T-helper 1 cell treated with Interleukin-12 subunit alpha and Interleukin-12 subunit beta and Interleukin-4 antibody, amounts not matched to agents 30 μg/mL and 1 μg/mL, for 36 hours (primary cell): Measurements from ENCODE around the gene ZNF485.
"Not testable (repeated sequence)": the region's sequence is repeated elsewhere in the genome, so short reads cannot be mapped to it uniquely, and the experiment has no call there.

Source experiments
- H3K27ac Mint-ChIP-seq: one replicate; pipeline ENCODE4 v1.8.0; 2021; ENCODE audit warnings: mild to moderate bottlenecking, mixed read lengths
- H3K27me3 Mint-ChIP-seq: one replicate; pipeline ENCODE4 v1.8.0; 2021; ENCODE audit warnings: low read depth, mixed read lengths
- H3K36me3 Mint-ChIP-seq: one replicate; pipeline ENCODE4 v1.8.0; 2021; ENCODE audit warnings: low read depth, mixed read lengths
- H3K4me1 Mint-ChIP-seq: one replicate; pipeline ENCODE4 v1.8.0; 2021; ENCODE audit warnings: low read depth, mixed read lengths
- H3K4me3 Mint-ChIP-seq: one replicate; pipeline ENCODE4 v1.8.0; 2021; ENCODE audit warnings: mild to moderate bottlenecking, moderate library complexity, mixed read lengths
- H3K9me3 Mint-ChIP-seq: one replicate; pipeline ENCODE4 v1.8.0; 2021; ENCODE audit warnings: mixed read lengths

ZNF485 gene

GRCh38 chr10:43606323-43607198 lies at the start of gene ZNF485:
Gene ZNF485 (plus strand): TSS chr10:43606438. CDS start chr10:43607051, 613 bp downstream.
- Mint-ChIP-seq H3K27me3 (peaks cover 11% of the 10 kb centered on the region), H3K4me1 (peaks cover 10% of the 10 kb centered on the region), H3K4me3 (peak within 1 kb of the TSS; percentile 79), H3K36me3 (peaks cover 19% of the 10 kb centered on the region), H3K27ac (peak within 1 kb of the TSS; percentile 24), H3K9me3 (peaks cover 26% of the 10 kb centered on the region)

- Mint-ChIP-seq H3K36me3 (peaks cover 6% of the 10 kb centered on the region), H3K27ac (no peak overlapping the region), H3K4me3 (no peak overlapping the region), H3K4me1 (no peaks in the 10 kb centered on the region), H3K9me3 (peaks cover 58% of the 10 kb centered on the region), H3K27me3 (no peaks in the 10 kb centered on the region)
These were observed 49.0 kb upstream of the ZNF485 start for GRCh38 chr10:43557214-43557613.

GRCh38 chr10:43569681-43570080 lies 36.6 kb upstream of the ZNF485 start:
- Mint-ChIP-seq H3K4me1 (peaks cover 7% of the 10 kb centered on the region), H3K9me3 (peaks cover 6% of the 10 kb centered on the region), H3K27me3 (no peaks in the 10 kb centered on the region), H3K27ac (no peak overlapping the region), H3K4me3 (no peak overlapping the region), H3K36me3 (peaks cover 4% of the 10 kb centered on the region)

- peaks cover 18% of the 10 kb centered on the region for H3K9me3 Mint-ChIP-seq
- H3K36me3 Mint-ChIP-seq, result peaks cover 9% of the 10 kb centered on the region
- H3K27ac Mint-ChIP-seq, result no peak overlapping the region
- H3K27me3 Mint-ChIP-seq, result no peaks in the 10 kb centered on the region
- H3K4me1 Mint-ChIP-seq, result peaks cover 13% of the 10 kb centered on the region
- no peak overlapping the region for H3K4me3 Mint-ChIP-seq
These were observed 35.3 kb upstream of the ZNF485 start for GRCh38 chr10:43570971-43571370.

GRCh38 chr10:43573250-43574000 lies 32.8 kb upstream of the ZNF485 start:
- Mint-ChIP-seq H3K27ac (no peak overlapping the region), H3K4me3 (no peak overlapping the region), H3K4me1 (peaks cover 15% of the 10 kb centered on the region), H3K27me3 (no peaks in the 10 kb centered on the region), H3K9me3 (peaks cover 33% of the 10 kb centered on the region), H3K36me3 (peaks cover 9% of the 10 kb centered on the region)

- Mint-ChIP-seq H3K9me3 (peaks cover 36% of the 10 kb centered on the region), H3K36me3 (peaks cover 9% of the 10 kb centered on the region), H3K4me1 (peaks cover 15% of the 10 kb centered on the region), H3K27ac (no peak within 1 kb of the TSS), H3K27me3 (no peaks in the 10 kb centered on the region), H3K4me3 (peak within 1 kb of the TSS; percentile 75)
These were observed 32.0 kb upstream of the ZNF485 start, which contains the start of gene ZNF239 for GRCh38 chr10:43574001-43574892. Gene ZNF239 (minus strand): TSS chr10:43574616. CDS start chr10:43558079, 16,537 bp downstream.

- no peak overlapping the region for H3K27ac Mint-ChIP-seq
- H3K4me1 Mint-ChIP-seq, result peaks cover 15% of the 10 kb centered on the region
- peaks cover 36% of the 10 kb centered on the region for H3K9me3 Mint-ChIP-seq
- H3K4me3 Mint-ChIP-seq, result peak overlapping the region; percentile 75
- H3K36me3 Mint-ChIP-seq, result peaks cover 9% of the 10 kb centered on the region
- H3K27me3 Mint-ChIP-seq, result peaks cover 4% of the 10 kb centered on the region
These were observed 31.3 kb upstream of the ZNF485 start for GRCh38 chr10:43574906-43575305.

GRCh38 chr10:43576062-43576461 lies 30.2 kb upstream of the ZNF485 start:
- peaks cover 14% of the 10 kb centered on the region for H3K4me1 Mint-ChIP-seq
- peaks cover 4% of the 10 kb centered on the region for H3K27me3 Mint-ChIP-seq
- H3K36me3 Mint-ChIP-seq, result peaks cover 9% of the 10 kb centered on the region
- peak overlapping the region; percentile 33 for H3K4me3 Mint-ChIP-seq
- peaks cover 36% of the 10 kb centered on the region for H3K9me3 Mint-ChIP-seq
- peak overlapping the region; percentile 14 for H3K27ac Mint-ChIP-seq

- Mint-ChIP-seq H3K27ac (no peak overlapping the region), H3K4me1 (peaks cover 12% of the 10 kb centered on the region), H3K36me3 (peaks cover 9% of the 10 kb centered on the region), H3K27me3 (peaks cover 4% of the 10 kb centered on the region), H3K9me3 (peaks cover 36% of the 10 kb centered on the region), H3K4me3 (peak overlapping the region; percentile 3)
These were observed 29.7 kb upstream of the ZNF485 start for GRCh38 chr10:43576580-43576979.

GRCh38 chr10:43584051-43584450 lies 22.2 kb upstream of the ZNF485 start:
- no peak overlapping the region for H3K27ac Mint-ChIP-seq
- no peaks in the 10 kb centered on the region for H3K4me1 Mint-ChIP-seq
- H3K36me3 Mint-ChIP-seq, result no peaks in the 10 kb centered on the region
- H3K27me3 Mint-ChIP-seq, result peaks cover 12% of the 10 kb centered on the region
- no peak overlapping the region for H3K4me3 Mint-ChIP-seq
- peaks cover 19% of the 10 kb centered on the region for H3K9me3 Mint-ChIP-seq

GRCh38 chr10:43585046-43585445 lies 21.2 kb upstream of the ZNF485 start:
- no peak overlapping the region for H3K4me3 Mint-ChIP-seq
- no peaks in the 10 kb centered on the region for H3K4me1 Mint-ChIP-seq
- peaks cover 7% of the 10 kb centered on the region for H3K27me3 Mint-ChIP-seq
- peaks cover 26% of the 10 kb centered on the region for H3K9me3 Mint-ChIP-seq
- no peak overlapping the region for H3K27ac Mint-ChIP-seq
- H3K36me3 Mint-ChIP-seq, result no peaks in the 10 kb centered on the region

- Mint-ChIP-seq H3K4me1 (no peaks in the 10 kb centered on the region), H3K27me3 (peaks cover 7% of the 10 kb centered on the region), H3K9me3 (peaks cover 34% of the 10 kb centered on the region)
These were observed 20.1 kb upstream of the ZNF485 start for GRCh38 chr10:43585981-43586729.

GRCh38 chr10:43586730-43587115 lies 19.5 kb upstream of the ZNF485 start:
- not testable (repeated sequence) for H3K4me1 Mint-ChIP-seq, H3K27ac Mint-ChIP-seq, H3K36me3 Mint-ChIP-seq, H3K4me3 Mint-ChIP-seq, H3K27me3 Mint-ChIP-seq
- peaks cover 38% of the 10 kb centered on the region for H3K9me3 Mint-ChIP-seq

More at GRCh38 chr10:43585981-43586729, 20.1 kb upstream of the ZNF485 start:
- Mint-ChIP-seq H3K4me3 (no peak overlapping the region), H3K27ac (no peak overlapping the region), H3K36me3 (no peaks in the 10 kb centered on the region)
